Naive thymus-derived CD8-positive, alpha-beta T cell (primary cell): ENCODE data around the gene WNT1. TPM values are rescaled to one million over a fixed set of nuclear protein-coding genes. Genes with fewer than 3 reads are reported as not detected.

Source experiments
- ATAC-seq, 2 donors: fragments of 150-1000 bp; cut with Tn5 transposase in 1 of 2; sonication (Bioruptor Pico), chemical (Tn5 transposase) in 1 of 2; 1 replicate in 1 of 2; 2 replicates in 1 of 2; pipeline ENCODE4 v1.10.0; 2021; ENCODE audit warnings: mild to moderate bottlenecking in 2 of 2, moderate library complexity in 2 of 2
- POLR2A ChIA-PET: fragments of 350-600 bp; sonication (Branson Sonifier 250); formaldehyde crosslinking; loops from one replicate; lab custom pipeline; 2021; ENCODE audit warnings: antibody characterized with exemption; lab: Charles Lee
- DNase-seq, 10 donors: peaks; one replicate each; pipeline versions ENCODE4 v3.0.0 to v3.0.0-alpha.2; 2020 to 2022
- H3K27ac Mint-ChIP-seq, 10 donors: one replicate each; pipeline ENCODE4 v1.8.0; 2020 to 2022; ENCODE audit warnings: mild to moderate bottlenecking in 10 of 10, mixed read lengths in 10 of 10, moderate library complexity in 4 of 10, inconsistent platforms in 1 of 10
- H3K27me3 Mint-ChIP-seq, 5 donors: one replicate each; pipeline ENCODE4 v1.8.0; 2021 to 2022; ENCODE audit warnings: mixed read lengths in 5 of 5
- H3K36me3 Mint-ChIP-seq, 3 donors: one replicate each; pipeline ENCODE4 v1.8.0; 2020 to 2022; ENCODE audit warnings: mixed read lengths in 3 of 3, mild to moderate bottlenecking in 2 of 3, inconsistent platforms in 1 of 3
- H3K4me1 Mint-ChIP-seq, 4 donors: one replicate each; pipeline ENCODE4 v1.8.0; 2021 to 2022; ENCODE audit warnings: mixed read lengths in 4 of 4
- H3K4me3 Mint-ChIP-seq, 10 donors: one replicate each; pipeline ENCODE4 v1.8.0; 2020 to 2022; ENCODE audit warnings: mild to moderate bottlenecking in 10 of 10, mixed read lengths in 10 of 10, moderate library complexity in 6 of 10, inconsistent platforms in 1 of 10
- H3K9me3 Mint-ChIP-seq, 9 donors: one replicate each; pipeline ENCODE4 v1.8.0; 2020 to 2022; ENCODE audit warnings: mixed read lengths in 9 of 9, mild to moderate bottlenecking in 3 of 9, inconsistent platforms in 1 of 9, moderate library complexity in 1 of 9
- polyA plus RNA-seq, 3 donors: library from polyadenylated mRNA; unstranded; fragments of 300-500 nt; fragmentation: Illumina TruSeq; gene quantifications; one replicate each; pipeline ENCODE4 v1.2.3, GENCODE V29; 2021
- total RNA-seq, 8 experiments: library from RNA in 2 of 8; stranded (reverse) in 2 of 8; gene quantifications; one replicate each; pipeline ENCODE4 v1.2.3 and lab custom pipeline; 2021 to 2026

The WNT1 gene
- total and polyA plus RNA-seq, 5 experiments from 2014 or later: 0.23 to 1.2 (median 0.49) TPM

DNA sequence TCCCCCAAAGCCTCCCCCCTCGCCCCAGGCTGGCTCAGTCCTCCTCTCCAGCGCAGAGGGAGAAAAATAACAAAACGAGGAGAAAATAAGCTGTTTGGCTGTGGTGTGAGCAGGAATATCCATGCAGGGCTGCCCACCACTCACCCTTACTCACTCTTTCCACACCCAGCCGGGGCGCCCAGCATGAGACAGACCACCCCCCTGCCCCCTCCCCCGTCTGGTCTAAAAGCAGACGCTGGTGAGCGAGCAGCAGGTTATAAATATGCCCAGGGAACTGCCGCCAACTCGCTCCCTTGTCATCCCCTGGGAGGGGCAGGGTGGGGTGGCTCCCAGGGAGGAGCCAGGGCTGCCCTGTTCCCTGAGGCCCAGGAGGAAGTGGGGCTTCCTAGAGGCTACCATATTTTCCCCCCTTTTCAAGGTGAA, 7.4 kb downstream of the WNT1 start:
- H3K4me1 Mint-ChIP-seq: peaks cover 22 to 29% (median 26%) of the 10 kb centered on the region in 4 donors
- POLR2A ChIA-PET: no interaction called here
- H3K27me3 Mint-ChIP-seq: peaks cover 14 to 29% (median 19%) of the 10 kb centered on the region in 5 donors
- no peaks in the 10 kb centered on the region for H3K9me3 Mint-ChIP-seq
- H3K27ac Mint-ChIP-seq: no peak overlapping the region
- H3K4me3 Mint-ChIP-seq: no peak overlapping the region
- no peak for ATAC-seq
- no peaks in the 10 kb centered on the region for H3K36me3 Mint-ChIP-seq
- no peak for DNase-seq

DNA sequence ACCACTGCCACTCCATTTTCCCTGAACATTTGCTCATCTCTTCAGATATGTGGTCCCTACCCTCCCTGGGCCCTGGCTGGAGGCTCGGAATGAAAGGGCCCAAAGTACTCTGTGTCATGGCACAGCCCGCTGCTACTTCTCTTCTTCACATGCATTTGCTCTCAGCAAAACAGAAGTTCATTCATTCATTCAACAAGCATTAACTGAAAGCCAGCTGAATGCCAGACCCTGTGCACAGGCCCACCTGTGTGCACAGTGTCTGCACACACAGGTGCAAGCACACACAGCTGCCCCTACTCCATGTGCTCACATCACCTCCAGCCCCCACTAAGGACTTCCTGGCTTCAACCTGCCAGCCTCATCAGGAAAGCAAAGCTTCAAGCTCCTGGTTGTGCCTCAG, 7.8 kb downstream of the WNT1 start:
- Mint-ChIP-seq H3K36me3 (no peaks in the 10 kb centered on the region), H3K4me3 (no peak overlapping the region), H3K27me3 (peaks cover 18 to 33% (median 23%) of the 10 kb centered on the region in 5 donors), H3K4me1 (peaks cover 18 to 25% (median 23%) of the 10 kb centered on the region in 4 donors), H3K27ac (peak overlapping the region in 1 of 10 donors; percentile 54), H3K9me3 (no peaks in the 10 kb centered on the region)
- POLR2A ChIA-PET: no interaction called here
- no peak for ATAC-seq
- no peak for DNase-seq

DNA sequence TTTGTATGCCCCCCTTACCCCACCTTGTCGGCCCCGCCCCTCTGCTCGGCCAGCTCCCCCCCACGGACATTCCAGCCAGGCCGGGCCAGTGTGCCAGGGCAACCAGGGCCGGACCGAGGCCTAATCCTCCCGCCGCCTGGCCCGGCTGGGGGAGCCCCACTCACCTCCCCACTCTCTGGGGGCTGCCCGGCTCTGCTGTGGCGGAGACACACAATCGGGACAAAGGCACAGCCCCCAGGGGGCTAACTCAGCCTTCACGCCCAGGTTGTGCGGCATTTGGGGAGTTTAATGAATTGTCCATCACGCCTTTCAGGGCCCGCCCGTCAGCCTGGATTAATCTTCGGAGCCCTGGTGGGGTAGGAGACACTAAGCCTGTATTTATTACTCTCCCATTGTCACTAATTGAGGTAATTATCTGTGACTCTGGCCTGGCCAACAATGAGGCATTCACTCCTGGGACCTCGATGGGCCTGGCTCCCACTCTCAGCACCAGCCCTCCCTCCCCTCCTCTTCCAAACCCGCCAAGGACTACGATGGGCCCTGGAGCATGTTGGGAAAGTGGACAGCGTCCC, 8.7 kb downstream of the WNT1 start:
- Mint-ChIP-seq H3K36me3 (no peaks in the 10 kb centered on the region), H3K27ac (peak overlapping the region in 1 of 10 donors; percentile 66), H3K27me3 (peaks cover 18 to 36% (median 26%) of the 10 kb centered on the region in 5 donors), H3K4me3 (no peak overlapping the region), H3K9me3 (no peaks in the 10 kb centered on the region), H3K4me1 (peaks cover 9 to 16% (median 14%) of the 10 kb centered on the region in 4 donors)
- POLR2A ChIA-PET: no interaction called here
- ATAC-seq (no peak), DNase-seq (no peak)

DNA sequence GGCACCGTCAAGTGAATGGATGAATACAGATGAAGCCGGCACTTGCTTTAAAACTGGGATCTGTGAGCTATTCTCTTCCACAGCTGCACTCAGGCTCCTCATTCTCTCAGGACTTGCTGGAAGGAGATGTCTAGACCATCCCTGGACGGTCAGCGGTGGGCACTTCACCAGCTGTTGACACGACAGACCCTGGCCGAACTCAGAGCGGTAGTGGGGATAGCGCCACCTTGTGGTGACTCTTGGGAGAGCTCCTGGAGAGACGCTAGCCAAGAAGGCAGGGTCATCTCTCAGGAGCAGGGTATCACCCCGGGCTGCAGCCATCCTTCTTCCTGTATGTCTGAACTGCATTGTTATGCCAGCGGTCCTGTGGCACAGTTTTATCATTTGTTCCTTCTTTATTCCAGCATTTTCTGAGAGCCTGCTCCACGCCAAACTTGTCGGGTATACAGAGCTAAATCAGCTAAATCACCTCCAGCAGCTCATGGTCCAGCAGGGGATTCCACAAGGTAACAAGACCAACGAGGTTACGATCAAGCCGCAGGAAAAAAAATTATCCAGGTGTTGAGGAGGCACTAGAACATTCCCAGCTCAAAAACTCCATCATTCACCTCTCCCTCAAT, 10.0 kb downstream of the WNT1 start:
- DNase-seq (peak; percentile 33 to 82 (median 66)), ATAC-seq (peak; percentile 76 to 93)
- H3K4me3 Mint-ChIP-seq: no peak overlapping the region
- peaks cover 0 to 11% (median 6%) of the 10 kb centered on the region in 4 donors for H3K4me1 Mint-ChIP-seq
- H3K27me3 Mint-ChIP-seq: peaks cover 20 to 37% (median 30%) of the 10 kb centered on the region in 5 donors
- H3K27ac Mint-ChIP-seq: peak overlapping the region in 7 of 10 donors; percentile 24 to 66 (median 40)
- H3K9me3 Mint-ChIP-seq: no peaks in the 10 kb centered on the region
- no peaks in the 10 kb centered on the region for H3K36me3 Mint-ChIP-seq
- POLR2A ChIA-PET: interaction anchor here (0.6 to 1.8 kb wide), 4 partner anchors 9 to 84 kb away, joined by 3 to 7 read pairs (median 4); partner anchors contain the start of gene WNT1

DNA sequence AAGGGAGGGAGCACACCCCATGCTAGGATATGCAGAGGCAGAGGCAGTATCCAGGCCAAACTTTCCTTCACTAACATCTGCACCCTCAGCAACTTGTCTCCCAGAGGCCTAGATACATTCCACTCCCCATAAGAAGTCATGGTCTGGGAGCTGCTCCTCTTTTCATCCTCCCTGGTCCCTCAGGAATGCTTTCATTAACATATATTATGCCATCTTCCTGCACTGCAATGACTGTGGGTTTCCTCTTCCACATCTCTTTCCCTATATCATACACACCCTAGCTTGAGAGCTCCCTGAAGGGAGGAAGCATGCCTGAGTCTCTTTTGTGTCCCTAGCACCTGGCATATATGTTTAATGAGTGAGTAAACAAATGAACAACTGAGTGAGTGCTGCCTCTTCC, 12.4 kb downstream of the WNT1 start:
- no peak overlapping the region for H3K4me3 Mint-ChIP-seq
- H3K36me3 Mint-ChIP-seq: no peaks in the 10 kb centered on the region
- peaks cover 6 to 16% (median 12%) of the 10 kb centered on the region in 4 donors for H3K4me1 Mint-ChIP-seq
- POLR2A ChIA-PET: interaction anchor here (0.6 kb wide), 1 partner anchor 91 kb away, joined by 3 read pairs; no protein-coding TSS in a partner anchor
- DNase-seq: no peak
- H3K27me3 Mint-ChIP-seq: peaks cover 33 to 60% (median 44%) of the 10 kb centered on the region in 5 donors
- no peaks in the 10 kb centered on the region for H3K9me3 Mint-ChIP-seq
- ATAC-seq: no peak
- no peak overlapping the region for H3K27ac Mint-ChIP-seq

DNA sequence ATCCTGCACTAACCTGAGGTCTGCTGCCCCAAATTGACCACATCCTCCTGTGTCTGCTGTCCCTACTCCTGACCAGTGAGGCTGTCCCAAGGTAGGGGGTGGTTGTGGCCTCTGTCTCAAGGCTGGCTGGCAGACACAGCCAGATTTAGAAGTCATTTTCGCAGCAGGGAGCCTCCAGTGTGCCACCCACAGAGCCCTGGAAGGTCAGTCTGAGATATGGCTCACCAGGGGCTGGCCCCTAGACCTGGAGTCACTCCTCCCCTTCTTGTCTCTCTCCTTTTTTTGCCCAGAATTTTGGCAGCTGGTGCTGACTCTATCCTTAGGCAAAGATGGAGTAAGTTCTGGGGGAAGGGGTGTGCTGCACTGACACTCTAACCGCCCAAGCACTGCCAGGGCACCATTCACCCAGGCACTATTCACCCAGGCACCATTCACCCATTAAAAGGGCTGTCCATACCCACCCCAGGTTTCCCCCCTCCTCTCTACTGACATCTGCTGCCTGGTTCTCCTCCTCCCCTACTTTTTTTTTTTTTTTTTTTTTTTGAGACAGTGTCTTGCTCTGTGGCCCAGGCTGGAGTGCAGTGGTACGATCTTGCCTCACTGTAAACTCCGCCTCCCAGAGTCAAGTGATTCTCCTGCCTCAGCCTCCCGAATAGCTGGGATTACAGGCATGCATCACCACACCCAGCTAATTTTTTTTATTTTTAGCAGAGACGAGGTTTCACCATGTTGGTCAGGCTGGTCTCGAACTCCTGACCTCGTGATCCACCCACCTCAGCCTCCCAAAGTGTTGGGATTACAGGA, 13.3 kb downstream of the WNT1 start:
- no peaks in the 10 kb centered on the region for H3K9me3 Mint-ChIP-seq
- POLR2A ChIA-PET: interaction anchor here (0.7 kb wide), 2 partner anchors 39 to 121 kb away, joined by 3 to 4 read pairs; no protein-coding TSS in a partner anchor

DNA sequence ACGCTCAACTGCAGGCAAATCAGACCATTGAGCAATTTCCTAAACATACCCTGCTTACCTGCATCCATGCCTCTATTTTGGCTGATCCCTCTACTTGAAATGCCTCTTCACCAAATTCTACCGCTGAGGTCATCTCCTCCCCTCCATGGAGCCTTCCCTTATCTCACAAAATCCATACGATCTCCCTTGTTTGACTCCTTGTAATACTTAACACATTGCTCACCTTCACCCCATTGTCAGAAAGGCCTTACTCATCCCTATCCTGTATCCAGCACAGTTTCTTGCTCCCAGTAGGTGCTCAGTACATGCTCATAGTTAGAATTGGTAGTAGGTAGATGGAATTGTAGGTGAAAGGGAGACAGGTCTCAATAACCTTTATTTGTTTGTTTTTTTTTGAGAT, 15.7 kb downstream of the WNT1 start:
- Mint-ChIP-seq H3K36me3 (no peaks in the 10 kb centered on the region), H3K4me3 (no peak overlapping the region), H3K27me3 (peaks cover 31 to 76% (median 50%) of the 10 kb centered on the region in 5 donors), H3K9me3 (no peaks in the 10 kb centered on the region), H3K27ac (no peak overlapping the region), H3K4me1 (peaks cover 17 to 33% (median 22%) of the 10 kb centered on the region in 4 donors)
- no peak for DNase-seq
- ATAC-seq: no peak
- POLR2A ChIA-PET: interaction anchor here (0.6 to 6.5 kb wide), 4 partner anchors 9 to 127 kb away, joined by 3 to 47 read pairs (median 4); partner anchors contain the start of gene WNT1

More for the DNA sequence above, 13.3 kb downstream of the WNT1 start:
- Mint-ChIP-seq H3K36me3 (no peaks in the 10 kb centered on the region), H3K4me1 (peaks cover 12 to 18% (median 16%) of the 10 kb centered on the region in 4 donors), H3K4me3 (no peak overlapping the region), H3K27ac (no peak overlapping the region), H3K27me3 (peaks cover 35 to 69% (median 48%) of the 10 kb centered on the region in 5 donors)
- ATAC-seq (no peak), DNase-seq (no peak)

DNA sequence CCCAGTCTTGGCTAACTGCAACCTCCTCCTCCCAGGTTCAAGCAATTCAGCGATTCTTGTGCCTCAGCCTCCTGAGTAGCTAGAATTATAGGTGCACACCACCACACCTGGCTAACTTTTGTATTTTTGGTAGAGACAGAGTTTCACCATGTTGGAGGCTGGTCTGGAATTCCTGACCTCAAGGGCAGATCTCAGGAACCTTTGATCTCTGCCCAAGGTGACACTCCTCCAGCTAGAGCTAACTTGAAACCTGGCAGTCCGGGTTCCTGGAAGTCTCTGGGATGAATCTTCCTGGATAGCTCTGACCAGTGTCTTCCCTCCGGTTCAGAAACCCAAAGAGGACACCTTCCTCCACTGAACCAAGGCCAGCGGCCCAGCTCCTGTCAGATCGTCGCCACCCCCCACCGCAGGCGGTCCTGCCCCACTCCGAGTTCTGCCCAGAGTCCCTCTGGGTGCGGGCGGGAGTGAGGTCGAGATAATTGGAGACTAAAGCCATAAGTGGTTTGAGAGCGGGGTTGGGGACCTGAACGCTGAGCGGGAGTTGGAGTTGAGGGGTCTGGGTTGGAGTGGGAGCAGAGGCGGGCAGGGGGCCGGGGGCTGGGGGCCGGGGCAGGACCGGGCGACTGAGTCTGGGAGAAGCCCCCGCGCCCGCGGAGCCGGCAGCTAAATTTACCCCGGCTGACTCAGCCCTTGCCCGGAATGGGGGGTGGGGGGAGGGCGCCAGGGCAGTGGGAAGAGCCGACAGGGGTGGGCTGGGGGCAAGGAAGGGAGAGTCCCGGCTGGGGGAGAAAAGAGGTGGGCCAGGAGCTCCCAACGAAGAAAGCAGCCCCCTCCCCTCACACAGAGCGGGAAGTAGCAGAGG, 16.3 kb downstream of the WNT1 start:
- Mint-ChIP-seq H3K36me3 (peaks cover 0 to under 1% (median 0%) of the 10 kb centered on the region in 3 donors), H3K27ac (peak overlapping the region in 1 of 10 donors; percentile 3), H3K27me3 (peaks cover 29 to 76% (median 47%) of the 10 kb centered on the region in 5 donors), H3K4me1 (peaks cover 16 to 39% (median 27%) of the 10 kb centered on the region in 4 donors), H3K4me3 (peak overlapping the region in 4 of 10 donors; percentile 30 to 80 (median 60)), H3K9me3 (no peaks in the 10 kb centered on the region)
- POLR2A ChIA-PET: interaction anchor here (0.9 to 6.5 kb wide), 2 partner anchors 15 to 36 kb away, joined by 3 to 47 read pairs; partner anchors contain the start of gene WNT1
- DNase-seq: no peak
- ATAC-seq: no peak

DNA sequence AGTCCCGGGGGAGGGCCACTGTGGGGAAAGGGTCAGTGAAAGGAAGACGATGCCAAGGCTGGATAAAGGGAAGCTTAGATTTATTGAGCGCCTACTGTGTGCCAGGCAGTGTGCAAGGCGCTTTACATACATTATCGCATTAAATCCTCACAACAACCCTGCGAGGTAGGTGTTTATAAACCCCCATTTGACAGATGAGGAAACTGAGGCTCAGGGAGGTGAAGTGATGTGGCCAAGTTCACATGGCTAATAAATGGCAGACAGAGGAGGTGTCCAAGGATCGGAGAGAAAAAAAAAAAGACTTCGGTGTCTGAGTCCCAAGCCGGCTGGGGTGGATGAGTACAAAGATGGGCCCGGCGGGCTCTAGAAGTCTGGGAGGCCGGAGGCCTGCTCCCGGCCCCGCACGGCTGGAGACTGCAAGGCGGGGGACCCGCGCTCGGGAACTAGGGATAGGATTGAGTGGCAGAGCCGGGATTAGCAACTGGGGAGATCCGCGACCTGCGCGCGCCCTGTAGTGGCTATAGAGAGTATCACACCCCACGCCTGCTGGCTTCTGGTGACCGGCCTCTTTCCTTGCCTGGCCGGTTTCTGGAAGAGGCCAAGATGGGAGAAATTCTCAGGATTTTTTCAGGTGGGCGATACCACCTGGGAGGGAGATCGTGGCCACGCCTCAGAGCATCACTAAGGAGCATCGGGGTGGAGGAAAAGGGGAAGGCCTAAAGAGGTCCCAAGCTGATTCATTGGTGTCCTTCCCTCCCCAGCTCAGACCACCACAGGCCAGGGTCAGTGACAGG, 17.2 kb downstream of the WNT1 start:
- H3K4me3 Mint-ChIP-seq: peak overlapping the region in 9 of 10 donors; percentile 48 to 85 (median 69)
- no peaks in the 10 kb centered on the region for H3K9me3 Mint-ChIP-seq
- peak overlapping the region in 4 of 10 donors; percentile 3 to 92 (median 78) for H3K27ac Mint-ChIP-seq

DNA sequence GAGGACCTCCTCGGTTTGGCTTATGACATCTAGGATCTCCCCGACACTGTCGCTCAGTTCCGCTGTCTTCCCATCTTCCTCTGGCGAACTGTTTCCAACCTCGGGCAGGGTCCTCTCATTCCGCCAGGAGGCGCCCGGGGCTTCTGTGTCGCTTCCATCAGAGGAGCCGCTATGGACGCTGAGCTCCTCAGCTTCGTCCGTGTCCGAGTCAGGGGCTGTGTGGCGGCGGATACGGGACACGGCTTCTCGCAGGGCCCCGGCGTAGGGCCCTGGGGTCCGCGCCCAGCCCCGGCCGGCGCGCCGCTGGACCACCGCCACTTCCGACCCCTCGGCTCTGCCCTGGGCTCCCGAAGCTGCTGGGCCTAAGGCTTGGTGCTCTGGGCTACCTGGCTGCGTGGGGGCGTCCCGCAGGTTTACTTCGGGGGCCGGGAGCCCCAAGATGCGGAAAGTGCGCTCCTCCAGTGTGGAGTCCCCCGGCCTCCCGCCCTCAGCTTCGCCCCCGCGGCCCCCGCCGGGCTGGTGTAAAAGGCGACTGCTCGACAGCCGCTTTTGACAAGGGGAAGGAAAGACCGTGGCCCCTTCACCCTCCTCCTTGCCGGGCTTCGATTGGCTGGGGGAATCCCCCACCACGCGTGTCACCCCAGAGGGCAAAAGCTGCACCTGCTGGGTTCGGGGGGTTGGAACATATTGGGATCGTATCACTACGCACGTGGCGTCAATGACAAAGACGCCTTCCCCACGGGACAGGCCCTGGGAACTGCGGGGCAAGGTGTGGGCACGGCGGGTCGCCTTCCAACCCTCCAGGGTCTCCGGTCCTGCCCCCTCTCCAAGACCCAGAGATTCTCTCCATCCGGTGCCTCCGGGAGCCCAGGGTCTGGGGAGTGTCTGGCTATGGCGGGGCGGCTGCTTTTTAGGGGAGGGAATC, 18.9 kb downstream of the WNT1 start:
- Mint-ChIP-seq H3K36me3 (peaks cover 3 to 21% (median 11%) of the 10 kb centered on the region in 3 donors), H3K27ac (peak overlapping the region in 5 of 10 donors; percentile 34 to 76 (median 67)), H3K9me3 (no peaks in the 10 kb centered on the region), H3K27me3 (peaks cover 40 to 83% (median 52%) of the 10 kb centered on the region in 5 donors), H3K4me3 (peak overlapping the region; percentile 58 to 79 (median 72)), H3K4me1 (peaks cover 18 to 56% (median 39%) of the 10 kb centered on the region in 4 donors)
- ATAC-seq (peak; percentile 63 to 73), DNase-seq (peak; percentile 43 to 75 (median 54))
- POLR2A ChIA-PET: interaction anchor here (0.6 to 6.5 kb wide), 6 partner anchors 18 to 79 kb away, joined by 3 to 47 read pairs (median 5); partner anchors contain the start of genes ARF3, FKBP11, PRKAG1 and WNT1

More for the DNA sequence above, 17.2 kb downstream of the WNT1 start:
- Mint-ChIP-seq H3K27me3 (peaks cover 34 to 76% (median 52%) of the 10 kb centered on the region in 5 donors), H3K4me1 (peaks cover 18 to 47% (median 35%) of the 10 kb centered on the region in 4 donors), H3K36me3 (peaks cover 0 to 4% (median 0%) of the 10 kb centered on the region in 3 donors)
- ATAC-seq (peak in 1 of 2 donors; percentile 22), DNase-seq (peak in 5 of 10 donors; percentile 38 to 70 (median 50))
- POLR2A ChIA-PET: interaction anchor here (0.5 to 6.5 kb wide), 2 partner anchors 16 to 41 kb away, joined by 4 to 47 read pairs; partner anchors contain the start of gene WNT1
